ENCODE results near the gene FN1.

FN1 gene

DNA sequence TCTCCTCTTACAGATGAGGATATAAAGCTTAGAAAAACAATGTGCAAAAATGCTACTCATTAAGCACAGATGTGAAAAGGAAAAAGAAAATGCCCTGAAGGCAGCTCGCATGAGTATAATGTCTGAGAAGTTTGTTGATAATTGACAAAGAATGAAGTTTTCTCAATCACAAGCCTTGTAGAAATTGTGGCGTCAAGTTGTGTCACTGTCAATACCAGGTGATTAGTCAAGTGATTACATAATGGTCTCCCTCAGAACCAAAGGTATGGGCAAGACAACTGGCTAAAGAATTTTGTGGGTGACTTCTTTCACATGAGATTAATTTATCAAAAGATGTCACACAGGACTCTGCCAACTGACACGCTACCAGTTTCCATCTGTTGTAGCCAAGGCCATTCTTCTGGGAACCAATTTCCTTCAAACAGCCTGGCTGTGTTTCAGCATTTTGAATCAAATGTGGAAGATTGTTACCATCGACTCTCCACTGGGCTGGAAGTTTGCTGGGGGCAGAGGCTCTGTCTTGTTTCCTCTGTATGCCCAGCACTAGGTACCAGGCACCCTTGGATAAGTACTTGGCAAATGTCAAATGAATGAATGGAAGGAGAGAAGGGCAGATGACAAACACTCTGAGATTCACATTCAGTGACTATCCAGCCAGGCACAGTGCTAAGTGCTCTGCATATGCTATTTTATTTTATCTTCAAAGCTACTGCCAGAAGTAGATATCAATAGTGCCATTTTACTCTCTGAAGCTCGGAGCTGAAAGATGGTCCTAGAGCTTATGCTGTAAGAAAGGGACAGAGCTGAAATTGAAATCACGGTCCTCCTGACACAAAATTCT, 5.9 kb upstream of the FN1 start:
- DNase-seq (ENCODE audit: low read depth) = no peak

DNA sequence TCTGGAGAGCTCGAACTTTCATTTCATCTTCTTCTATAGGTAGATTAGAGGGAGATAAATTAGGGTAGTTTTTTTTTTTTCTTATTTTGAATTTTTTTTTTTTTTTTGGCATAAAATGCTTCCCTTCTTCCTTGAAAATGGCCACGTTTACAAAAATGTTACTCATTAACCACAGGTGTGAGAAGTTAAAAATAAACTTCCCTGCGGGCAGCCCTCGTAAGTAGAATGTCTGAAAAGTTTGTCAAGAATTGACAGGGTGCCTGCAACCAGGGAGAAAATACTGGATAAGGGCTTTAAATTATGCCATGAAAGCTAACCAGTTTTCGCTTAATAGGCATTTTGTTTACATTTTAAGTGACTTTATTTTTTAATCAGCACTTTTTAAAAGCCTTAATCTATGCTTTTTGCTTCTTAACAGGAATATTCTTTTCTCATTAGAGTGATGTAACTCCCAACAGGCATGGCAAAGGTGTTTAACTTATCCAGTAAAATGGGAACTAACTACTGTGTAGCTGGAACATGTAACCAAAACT, 4.2 kb upstream of the FN1 start:
- DNase-seq (ENCODE audit: low read depth) = no peak

DNA sequence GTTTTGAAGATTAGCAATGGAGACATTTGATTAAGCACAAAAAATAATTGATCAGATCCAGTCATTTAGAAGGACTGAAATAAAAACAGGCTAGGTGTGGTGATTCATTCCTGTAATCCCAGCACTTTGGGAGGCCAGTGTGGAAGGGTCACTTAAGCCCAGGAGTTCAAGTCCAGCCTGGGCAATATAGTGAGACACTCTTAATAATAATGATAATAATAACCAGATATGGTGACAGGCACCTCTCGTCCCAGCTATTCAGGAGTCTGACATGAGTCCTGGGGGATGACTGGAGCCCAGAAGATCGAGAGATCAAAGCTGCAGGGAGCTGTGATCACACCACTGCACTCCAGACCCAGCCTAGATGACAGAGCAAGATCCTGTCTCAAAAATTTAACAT, 3.5 kb upstream of the FN1 start:
- no peak for DNase-seq (ENCODE audit: low read depth)

DNA sequence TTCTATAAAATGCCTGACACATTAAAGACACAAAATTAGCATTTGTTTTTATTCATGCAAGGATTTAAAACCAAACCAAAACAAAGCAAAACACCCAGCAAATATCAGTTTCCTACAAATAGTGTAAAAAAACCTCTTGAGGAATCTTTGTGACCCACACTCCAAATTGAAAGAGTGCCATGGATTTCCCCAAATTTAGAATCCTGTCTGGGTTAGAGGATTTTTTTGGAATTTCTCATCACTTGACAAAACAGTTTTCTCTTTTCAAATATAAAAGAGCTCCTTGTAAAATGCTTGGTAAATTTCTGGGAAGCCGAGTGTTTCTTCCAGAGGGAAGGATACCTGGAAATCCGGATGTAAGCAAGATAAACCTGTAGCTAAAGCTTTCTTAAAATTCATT, 1.7 kb upstream of the FN1 start:
- DNase-seq (ENCODE audit: low read depth) = no peak

DNA sequence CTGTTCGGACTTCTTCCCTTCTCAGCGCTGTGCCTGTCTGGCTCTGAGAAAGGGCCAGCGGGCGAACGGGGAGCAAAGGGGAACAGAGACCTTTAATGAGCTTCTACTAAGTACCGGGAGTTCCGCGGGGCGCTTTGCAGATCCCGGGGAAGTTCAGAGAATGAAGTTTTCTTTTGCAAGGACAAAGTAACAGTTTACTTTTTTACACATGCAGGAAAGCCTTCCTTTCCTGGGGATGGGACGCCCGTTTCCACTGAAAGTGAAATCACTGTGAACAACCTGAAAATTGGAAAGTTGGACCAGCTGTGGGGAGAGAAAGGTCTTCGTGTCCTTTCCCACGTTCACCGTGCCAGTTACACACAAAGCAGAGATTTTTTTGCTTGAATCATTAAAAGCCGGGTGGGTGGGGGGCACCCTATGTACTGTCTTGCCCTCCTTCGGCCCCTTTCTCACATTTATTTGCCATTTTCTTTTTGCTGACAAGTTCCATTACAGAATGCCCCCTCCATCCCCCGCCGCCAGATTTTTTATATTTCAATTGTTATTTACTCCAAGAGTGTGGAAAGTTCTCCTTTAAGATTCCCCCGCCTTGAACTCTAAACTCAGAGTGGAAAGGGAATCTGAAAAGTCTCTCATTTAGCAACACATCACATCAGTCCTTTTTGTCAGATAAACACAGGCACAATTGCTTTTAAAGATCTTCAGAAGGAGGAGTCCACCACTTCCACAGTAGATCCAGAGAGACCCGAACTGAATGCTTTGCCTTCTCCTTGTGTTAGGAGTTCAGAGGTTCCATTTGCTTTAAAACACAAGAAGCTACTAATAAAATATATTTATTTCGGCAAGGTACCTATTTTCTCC, 1.1 kb upstream of the FN1 start:
- DNase-seq (ENCODE audit: low read depth) = peak; percentile 48

DNA sequence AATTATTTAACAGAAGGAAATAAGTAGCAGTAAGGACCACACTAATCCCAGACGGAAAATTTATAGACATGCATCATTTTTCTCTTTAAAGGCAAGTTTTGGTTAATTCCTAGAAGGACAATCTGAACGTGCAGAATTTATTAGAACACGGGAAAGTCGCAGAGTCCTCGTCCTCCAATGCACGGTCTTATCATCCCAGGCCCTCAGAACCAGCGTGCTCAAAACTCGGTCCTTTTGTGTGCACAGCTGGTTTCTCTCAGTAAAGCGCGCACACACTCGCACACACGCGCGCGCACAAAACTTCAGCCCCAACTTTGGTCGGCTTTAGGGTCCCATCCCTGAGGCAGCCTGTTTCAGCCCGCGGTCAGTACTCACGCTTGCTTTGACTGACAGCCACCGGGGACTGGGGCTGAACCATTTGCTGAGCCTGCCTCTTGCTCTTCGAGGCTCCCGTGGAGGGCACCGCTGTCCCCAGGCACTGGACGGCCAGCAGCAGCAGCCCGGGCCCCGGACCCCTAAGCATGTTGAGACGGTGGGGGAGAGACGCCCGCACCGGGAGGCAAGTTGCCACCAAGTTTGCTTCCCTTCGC, 493 bp downstream of the FN1 start:
- DNase-seq (ENCODE audit: low read depth) = peak; percentile 50

DNA sequence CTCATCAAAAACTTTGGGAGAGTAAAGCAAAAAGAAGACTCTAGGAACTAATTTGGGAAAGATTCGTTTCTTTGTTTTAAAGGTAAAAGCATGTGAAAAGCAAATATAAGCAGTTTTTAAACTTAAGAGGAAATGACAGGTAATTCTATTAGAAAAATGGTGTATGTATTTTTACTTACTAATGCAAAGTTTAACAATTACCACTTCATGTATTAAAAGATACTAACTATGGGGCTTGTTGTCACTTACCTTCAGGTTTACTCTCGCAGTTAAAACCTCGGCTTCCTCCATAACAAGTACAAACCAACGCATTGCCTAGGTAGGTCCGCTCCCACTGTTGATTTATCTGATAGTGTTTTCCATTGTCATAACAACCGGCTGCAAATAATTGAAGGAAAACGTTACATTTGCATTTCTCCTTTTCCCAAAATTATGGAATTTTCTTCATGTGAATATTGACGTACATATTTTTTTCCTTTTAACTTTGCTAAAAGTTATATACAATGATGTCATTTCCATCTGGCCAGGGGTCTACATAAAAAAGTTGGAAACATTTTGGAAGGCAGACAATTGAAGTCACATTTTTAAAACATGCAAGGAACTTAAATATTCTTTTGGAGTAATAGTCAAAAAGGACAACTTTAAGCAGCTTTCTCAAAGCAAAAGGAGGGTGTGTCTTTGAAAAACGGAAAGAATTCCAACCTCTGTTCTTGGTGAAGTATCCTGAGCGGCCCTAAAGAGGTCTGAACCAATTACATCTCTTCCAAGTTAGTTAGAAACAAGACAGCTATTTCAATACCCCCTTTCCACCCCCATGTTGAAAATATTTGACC, 1.2 kb downstream of the FN1 start:
- DNase-seq (ENCODE audit: low read depth) = peak; percentile 54

DNA sequence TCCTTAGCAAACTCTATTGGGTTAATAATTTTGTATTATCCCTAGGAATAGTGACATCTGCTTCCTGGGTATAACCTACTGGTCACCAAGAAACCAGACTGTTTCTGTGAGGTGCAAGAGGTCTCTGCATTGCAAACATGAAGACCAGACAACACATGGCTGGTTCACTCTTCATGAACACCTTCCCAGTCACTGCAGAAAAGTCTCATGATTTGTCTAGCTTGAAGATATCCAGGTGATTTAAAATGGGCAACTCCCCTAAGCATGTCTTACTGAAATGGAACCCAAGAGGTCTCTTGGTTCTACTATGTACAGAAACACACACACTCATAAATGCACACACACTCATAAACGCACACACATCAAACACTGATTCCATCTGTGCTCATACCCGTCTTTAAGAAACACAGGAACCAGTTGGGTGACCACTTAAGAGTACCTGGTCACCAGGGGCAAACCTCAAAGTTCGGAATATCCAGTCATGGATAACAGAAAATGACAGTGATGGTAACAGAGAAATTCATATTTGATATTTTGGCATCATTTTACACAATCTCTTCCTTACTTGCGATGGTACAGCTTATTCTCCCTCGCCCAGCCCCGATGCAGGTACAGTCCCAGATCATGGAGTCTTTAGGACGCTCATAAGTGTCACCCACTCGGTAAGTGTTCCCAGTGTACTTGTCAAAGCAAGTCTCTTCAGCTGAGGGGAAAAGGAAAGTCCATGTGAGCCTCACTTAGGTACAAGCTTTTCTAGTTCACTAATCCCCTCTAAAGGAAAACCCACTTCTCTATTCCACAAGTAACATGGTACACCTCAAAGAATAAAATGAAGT, 2.9 kb downstream of the FN1 start:
- no peak for DNase-seq (ENCODE audit: low read depth)

DNA sequence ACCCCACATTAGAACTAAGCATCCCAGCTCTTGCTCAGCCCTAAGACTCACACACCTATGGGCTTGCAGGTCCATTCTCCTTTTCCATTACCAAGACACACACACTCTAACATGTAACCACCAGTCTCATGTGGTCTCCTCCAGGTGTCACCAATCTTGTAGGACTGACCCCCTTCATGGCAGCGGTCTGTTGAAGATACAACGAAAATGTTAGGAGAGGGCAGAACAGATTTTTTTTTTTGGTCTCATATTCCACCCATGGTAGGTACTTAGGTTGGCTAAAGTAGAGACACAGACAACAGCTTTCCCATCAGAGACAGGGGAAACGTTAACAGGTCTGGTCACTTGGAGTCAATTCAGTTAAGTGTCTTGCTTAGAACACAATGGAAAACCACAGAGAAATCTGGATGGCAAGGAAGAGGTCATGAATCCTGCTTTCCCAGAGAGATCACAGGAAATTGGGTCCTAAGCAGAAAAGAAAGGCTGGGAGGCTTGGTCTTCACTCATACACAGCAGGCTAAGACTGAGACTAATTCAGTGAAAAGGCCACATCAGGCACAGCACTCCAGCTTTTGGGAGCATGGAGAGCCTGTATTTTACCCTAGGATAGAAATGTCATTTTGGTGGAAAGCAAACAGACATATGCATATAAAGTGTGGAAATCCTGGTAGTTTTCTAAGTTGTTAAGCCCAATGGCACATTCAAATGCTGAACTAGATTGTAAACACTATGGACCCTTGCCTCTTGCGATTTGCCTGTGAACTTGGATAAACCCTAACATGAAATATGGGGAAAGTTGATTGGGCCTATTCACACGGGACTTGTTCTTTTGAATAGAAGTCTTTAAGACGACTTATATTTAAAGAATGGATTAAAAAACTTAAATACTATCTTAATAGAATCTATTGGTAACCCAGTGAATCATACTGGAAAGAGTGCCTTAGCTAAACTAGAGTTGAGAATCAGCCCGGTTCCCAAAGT, 3.8 kb downstream of the FN1 start:
- DNase-seq (ENCODE audit: low read depth) = no peak

DNA sequence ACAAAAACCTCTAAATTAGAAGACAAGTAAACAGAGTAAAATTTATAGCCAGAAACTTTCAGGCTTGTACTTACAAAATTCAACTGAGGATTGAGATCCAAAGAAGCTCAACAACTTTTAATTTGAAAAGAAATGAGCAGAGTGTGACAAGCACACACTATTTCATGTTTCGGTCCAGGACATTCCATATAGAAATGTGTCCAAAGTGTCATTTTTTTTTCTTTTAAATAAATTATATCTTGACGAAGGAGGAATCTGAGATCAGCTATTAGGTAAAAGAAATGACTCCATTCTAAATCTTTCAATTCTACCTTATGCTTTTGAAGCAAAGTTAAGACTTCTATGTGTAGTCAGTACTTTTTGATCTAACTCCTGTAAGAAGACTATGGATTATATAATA, 4.6 kb downstream of the FN1 start:
- DNase-seq (ENCODE audit: low read depth) = no peak

DNA sequence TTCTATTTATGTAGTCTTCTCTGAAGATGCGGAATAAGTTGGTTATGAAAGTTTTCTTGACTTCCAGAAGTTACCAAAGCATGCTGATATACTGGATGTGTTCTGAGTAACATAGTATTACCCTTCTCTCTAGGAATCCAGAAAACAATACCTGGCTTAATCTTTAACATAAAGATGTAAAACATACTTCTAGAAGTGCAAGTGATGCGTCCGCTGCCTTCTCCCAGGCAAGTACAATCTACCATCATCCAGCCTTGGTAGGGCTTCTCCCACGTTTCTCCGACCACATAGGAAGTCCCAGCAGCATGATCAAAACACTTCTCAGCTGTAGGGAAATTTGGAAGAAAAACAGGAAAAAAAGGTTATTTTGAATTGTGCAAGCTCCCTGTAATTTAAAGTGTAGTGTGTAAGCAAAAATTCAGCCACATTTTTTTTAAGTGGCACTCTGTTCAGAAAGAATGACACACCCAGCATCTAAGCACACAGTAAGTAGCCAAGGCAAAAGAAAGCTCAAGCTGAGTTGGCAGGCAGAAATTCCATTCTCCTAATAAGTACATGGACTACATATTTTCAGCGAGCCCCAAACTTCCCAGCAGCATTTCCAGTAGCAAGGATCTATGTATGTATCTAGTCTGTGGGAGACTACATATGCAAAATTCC, 5.2 kb downstream of the FN1 start:
- DNase-seq (ENCODE audit: low read depth) = peak; percentile 73

DNA sequence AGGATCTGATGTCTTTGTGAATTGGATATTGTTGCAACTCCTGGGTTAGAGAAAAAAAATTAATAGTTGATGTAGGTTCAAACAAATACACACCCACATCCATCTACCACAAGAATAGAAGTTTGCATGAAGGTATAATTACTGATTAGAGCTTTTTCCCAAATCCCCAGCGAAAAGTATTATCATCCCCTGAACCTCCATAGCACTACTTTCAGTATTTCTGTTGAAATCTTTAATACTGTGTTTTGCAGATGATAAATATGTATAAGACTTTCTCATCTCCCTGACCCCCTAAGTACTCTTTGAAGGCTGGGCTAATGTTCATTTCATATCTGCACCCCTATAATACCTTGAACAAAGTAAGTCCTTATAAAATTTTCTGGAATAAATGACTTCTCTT, 6.4 kb downstream of the FN1 start:
- no peak for DNase-seq (ENCODE audit: low read depth)

DNA sequence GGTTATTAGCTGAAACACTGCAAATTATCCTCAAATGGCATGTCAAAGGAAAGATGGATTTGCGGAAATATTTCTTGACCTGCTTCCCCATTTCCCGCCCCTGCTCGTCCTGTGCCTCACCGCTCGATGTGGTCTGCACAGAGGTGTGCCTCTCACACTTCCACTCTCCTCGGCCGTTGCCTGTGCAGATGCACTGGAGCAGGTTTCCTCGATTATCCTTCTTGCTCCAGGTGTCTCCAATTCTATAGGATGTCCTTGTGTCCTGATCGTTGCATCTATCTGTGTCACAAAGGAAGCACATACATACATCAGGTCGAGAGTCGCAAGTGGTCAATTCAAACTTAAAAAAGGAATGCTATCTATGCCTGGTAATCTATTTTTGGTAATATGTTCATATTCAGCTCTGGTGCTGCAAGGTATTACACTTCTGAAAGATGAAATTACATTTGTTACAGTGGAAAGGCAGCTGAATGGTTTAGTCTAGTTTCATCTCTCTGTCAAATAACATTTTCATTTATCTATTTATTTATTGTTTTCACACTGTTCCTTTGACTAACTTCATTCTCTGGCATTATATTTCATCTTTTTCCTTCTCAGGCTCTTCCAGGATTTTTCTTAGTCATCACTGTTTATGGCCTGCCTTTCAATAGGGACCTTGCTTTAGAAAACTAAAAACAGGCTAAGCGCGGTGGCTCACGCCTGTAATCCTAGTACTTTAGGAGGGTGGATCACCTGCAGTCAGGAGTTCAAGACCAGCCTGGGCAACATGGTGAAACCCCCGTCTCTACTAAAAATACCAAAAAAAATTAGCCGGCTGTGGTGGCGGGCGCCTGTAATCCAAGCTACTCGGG, 7.6 kb downstream of the FN1 start:
- DNase-seq (ENCODE audit: low read depth) = no peak

DNA sequence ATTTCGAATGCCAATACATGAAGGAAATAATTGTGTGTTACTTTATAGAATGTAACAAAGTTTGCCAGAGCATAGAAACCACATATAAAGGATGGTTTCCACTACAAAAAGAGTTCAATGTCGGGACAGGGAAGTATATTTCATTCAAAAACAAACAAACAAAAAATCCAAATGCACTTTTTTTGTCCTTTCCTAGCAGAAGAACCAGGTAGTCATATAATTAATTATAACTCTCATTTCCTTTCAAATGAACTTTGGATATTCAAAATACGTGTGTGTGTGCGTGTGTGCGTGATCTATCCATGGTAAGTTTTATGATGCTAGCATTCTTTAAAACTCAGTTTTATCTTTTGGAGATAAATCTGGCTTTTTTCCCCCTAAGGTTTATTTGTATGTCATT, 8.3 kb downstream of the FN1 start:
- no peak for DNase-seq (ENCODE audit: low read depth)

DNA sequence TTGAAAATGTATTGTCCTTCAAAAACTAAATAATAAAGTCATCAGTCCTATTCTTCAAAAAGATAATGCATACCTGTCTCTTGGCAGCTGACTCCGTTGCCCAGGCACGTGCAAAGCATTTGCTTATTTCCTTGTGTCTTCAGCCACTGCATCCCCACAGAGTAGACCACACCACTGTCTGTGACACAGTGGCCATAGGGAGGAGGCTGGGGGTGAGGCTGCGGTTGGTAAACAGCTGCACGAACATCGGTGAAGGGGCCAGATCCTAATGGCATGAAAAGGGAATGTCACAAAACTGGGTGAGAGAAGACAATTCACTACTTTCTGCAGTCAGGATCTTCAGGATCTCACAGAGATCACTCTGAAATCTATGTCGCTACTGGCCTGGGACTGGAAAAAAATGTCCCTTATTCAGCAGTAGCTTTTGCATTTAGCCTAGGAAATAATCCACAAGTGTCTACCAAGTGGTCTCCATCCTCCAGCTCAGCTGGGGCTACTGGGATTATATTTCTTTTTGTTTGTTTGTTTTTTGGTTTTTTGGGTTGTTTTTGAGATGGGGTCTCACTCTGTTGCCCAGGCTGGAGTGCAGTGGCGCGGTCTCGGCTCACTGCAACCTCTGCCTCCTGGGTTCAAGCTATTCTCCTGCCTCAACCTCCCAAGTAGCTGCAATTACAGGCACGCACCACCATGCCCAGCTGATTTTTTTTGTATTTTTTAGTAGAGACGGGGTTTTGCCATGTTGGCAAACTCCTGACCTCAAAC, 10.7 kb downstream of the FN1 start:
- no peak for DNase-seq (ENCODE audit: low read depth)

DNA sequence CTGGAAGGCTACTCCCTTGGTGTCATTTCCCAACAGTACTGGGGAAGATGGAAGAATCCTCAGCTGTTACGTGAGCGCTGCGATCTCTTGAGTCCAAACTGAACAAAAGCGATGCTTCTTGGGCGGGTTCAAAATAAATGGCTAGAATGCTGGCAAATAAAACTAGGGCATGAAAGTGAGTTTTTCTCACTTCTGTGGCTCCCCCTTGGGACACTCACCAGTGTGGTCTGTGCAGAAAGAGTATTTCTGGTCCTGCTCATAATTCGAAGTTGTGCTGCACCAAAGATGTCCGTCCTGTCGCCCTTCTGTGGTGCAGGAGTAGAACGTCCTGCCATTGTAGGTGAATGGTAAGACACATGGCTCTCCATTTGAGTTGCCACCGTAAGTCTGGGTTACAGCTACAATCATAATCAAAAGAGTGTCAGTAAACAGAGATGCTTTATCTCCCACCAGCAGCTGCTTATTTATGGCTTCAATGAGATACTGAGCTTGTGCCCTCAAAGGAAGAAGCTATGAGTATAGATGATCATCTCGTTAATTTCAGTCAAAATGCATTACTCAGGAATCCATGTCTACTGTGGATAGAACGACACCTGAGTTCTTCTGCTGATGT, 11.8 kb downstream of the FN1 start:
- DNase-seq (ENCODE audit: low read depth) = no peak

DNA sequence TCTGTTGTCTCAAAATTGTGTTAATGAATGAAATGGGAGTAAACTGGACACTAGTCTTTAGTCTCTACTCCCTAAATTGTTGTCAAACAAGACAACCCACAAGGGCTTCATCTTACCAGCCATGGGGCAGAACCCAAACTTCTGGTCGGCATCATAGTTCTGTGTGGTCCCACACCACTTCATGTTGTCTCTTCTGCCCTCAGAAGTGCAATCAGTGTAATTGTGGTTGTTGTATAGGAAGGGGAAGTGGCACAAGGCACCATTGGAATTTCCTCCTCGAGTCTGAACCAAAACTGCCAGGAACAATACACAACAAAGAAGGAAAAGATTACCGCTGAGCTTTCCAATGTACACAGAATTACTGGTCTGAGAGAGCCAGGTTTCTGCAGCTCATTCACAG, 12.6 kb downstream of the FN1 start:
- no peak for DNase-seq (ENCODE audit: low read depth)
